OCI-LY3 (cell line): ENCODE data around the gene ZNF649.

Experiments
- EZH2phosphoT487 ChIP-seq: fragments of 200-600 bp; shearing (Covaris generic); IDR thresholded peaks from 2 replicates; pipeline ENCODE4 v1.6.1; 2018; ENCODE audit warnings: antibody characterized with exemption, mixed run types, low read depth
- TF ChIP-seq, protein P1 (sequence below): fragments of 200-600, 300-600 bp; sonication (generic); IDR thresholded peaks from 2 replicates; pipeline ENCODE4 v1.5.1; 2014; ENCODE audit warnings: antibody characterized with exemption, low read length, low read depth

DNA sequence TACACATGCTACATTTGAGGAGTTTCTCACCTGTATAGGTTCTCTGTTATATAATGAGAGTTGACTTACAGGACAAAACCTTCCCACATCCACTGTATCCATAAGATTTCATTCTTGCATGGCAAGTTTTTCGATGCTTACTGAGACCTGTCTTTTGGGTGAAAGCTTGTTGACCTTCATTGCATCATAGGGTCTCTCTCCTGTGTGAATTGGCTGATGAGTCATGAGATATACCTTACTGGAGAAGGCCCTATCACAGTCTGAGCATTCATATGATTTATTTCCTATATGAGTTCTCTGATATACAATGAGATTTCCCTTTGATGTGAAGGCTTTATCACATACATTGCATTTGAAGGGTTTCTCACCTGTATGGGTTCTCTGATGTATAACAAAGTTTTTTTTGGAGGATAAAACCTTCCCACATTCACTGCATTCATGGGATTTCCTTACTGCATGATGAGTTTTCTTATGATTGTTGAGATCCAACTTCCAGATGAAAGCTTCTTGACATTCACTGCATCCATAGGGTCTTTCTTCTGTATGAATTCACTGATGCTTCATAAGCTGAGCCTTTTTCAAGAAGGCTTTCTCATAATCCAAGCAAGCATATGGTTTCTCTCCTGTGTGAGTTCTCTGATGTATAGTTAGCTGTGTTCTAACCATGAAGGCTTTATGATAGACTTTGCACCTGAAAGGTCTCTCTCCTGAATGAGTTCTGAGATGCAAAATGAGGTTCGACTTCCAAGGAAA lies 42.8 kb downstream of the ZNF649 start:
- TF ChIP-seq, protein P1, sequence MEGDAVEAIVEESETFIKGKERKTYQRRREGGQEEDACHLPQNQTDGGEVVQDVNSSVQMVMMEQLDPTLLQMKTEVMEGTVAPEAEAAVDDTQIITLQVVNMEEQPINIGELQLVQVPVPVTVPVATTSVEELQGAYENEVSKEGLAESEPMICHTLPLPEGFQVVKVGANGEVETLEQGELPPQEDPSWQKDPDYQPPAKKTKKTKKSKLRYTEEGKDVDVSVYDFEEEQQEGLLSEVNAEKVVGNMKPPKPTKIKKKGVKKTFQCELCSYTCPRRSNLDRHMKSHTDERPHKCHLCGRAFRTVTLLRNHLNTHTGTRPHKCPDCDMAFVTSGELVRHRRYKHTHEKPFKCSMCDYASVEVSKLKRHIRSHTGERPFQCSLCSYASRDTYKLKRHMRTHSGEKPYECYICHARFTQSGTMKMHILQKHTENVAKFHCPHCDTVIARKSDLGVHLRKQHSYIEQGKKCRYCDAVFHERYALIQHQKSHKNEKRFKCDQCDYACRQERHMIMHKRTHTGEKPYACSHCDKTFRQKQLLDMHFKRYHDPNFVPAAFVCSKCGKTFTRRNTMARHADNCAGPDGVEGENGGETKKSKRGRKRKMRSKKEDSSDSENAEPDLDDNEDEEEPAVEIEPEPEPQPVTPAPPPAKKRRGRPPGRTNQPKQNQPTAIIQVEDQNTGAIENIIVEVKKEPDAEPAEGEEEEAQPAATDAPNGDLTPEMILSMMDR, result no peak
- TF ChIP-seq EZH2phosphoT487, result no peak
